Measurements from ENCODE around the gene SNAP23.

The SNAP23 gene

DNA sequence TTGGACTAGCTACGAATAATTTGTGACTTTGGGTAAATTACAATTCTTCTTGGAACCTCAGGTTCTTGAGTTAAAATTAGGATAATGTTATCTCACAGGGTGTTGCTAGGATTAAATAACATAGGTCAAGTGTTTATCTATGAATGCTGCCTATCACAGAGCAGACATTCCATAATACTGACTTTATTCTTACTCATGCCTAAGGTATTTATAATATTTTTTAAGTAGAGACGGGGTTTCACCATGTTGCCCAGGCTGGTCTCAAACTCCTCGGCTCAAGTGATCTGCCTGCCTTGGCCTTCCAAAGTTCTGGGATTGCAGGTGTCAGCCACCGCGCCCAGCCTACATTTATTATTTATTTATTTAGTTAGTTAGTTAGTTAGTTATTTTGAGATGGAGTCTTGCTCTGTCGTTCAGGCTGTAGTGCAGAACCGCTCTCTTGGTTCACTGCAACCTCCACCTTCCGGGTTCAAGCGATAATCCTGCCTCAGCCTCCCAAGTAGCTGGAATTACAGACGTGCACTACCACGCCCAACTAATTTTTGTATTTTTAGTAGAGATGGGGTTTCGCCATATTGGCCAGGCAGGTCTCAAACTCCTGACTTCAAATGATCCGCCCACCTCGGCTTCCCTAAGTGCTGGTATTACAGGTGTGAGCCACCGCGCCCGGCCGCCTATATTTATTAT is 3.8 kb upstream of the SNAP23 start:
- peak overlapping the region; percentile 97 for H3K4me3 ChIP-seq (ENCODE audit: low read depth, low read length)
- DNase-seq (ENCODE audit: low read depth) = no peak

DNA sequence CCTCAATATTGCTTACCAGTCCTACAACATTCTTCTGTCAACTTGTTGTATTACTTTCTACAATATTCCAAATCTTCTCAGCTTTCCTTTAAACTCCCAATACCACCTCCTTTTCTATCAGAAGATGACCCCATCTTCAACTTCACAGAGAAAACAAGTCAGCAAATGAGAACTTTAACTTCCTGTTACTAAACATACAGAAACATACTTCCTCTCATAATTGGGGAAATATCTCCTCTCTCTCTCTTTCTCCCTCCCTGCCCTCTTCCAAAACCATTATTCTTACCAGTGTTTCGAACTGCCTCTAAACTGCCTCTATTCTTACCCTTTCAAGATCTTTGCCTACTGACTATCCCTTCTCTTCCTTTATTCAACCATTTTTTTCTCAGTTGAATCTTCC is 1.8 kb upstream of the SNAP23 start:
- DNase-seq (ENCODE audit: low read depth) = no peak
- H3K4me3 ChIP-seq (ENCODE audit: low read depth, low read length) = no peak overlapping the region

GRCh38 chr15:42494998-42495360 is 455 bp upstream of the SNAP23 start:
- DNase-seq (ENCODE audit: low read depth) = peak; percentile 27
- peak overlapping the region; percentile 83 for H3K4me3 ChIP-seq (ENCODE audit: low read depth, low read length)

GRCh38 chr15:42498212-42499068 is 3.0 kb downstream of the SNAP23 start:
- no peak overlapping the region for H3K4me3 ChIP-seq (ENCODE audit: low read depth, low read length)
- no peak for DNase-seq (ENCODE audit: low read depth)

DNA sequence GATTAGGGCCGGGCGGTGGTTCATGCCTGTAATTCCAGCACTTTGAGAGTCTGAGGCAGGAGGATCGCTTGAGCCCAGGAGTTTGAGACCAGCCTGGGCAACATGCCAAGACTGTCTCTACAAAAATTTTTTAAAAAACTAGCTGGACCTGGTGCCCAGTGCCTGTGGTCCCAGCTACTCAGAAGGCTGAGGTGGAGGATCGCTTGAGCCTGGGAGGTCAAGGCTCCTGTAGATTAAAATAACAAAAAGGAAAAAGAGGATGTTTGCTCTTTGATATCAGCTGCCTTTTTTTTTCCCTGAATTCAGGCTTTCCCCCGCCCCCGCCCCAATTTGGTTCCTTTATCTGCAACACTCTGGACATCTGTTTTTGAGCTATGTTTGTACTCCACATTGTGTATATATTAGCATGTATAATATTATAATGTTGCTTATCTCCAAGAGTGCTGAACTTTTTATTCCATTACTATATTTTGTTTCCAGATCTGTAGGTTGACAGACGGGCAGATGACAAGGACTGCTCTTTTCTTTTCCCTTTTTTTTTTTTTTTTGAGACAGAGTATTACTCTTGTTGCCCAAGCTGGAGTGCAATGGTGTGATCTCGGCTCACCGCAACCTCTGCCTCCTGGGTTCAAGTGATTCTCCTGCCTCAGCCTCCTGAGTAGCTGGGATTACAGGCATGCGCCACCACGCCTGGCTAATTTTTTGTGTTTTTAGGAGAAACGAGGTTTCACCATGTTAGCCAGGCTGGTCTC is 4.6 kb downstream of the SNAP23 start:
- no peak overlapping the region for H3K4me3 ChIP-seq (ENCODE audit: low read depth, low read length)
- DNase-seq (ENCODE audit: low read depth) = no peak

GRCh38 chr15:42502477-42502876 is 7.0 kb downstream of the SNAP23 start:
- no peak for DNase-seq (ENCODE audit: low read depth)
- H3K4me3 ChIP-seq (ENCODE audit: low read depth, low read length) = no peak overlapping the region

GRCh38 chr15:42503825-42504224 is 8.4 kb downstream of the SNAP23 start:
- no peak overlapping the region for H3K4me3 ChIP-seq (ENCODE audit: low read depth, low read length)
- DNase-seq (ENCODE audit: low read depth) = no peak

- no peak for DNase-seq (ENCODE audit: low read depth)
Observed at GRCh38 chr15:42504631-42505030, 9.2 kb downstream of the SNAP23 start.

DNA sequence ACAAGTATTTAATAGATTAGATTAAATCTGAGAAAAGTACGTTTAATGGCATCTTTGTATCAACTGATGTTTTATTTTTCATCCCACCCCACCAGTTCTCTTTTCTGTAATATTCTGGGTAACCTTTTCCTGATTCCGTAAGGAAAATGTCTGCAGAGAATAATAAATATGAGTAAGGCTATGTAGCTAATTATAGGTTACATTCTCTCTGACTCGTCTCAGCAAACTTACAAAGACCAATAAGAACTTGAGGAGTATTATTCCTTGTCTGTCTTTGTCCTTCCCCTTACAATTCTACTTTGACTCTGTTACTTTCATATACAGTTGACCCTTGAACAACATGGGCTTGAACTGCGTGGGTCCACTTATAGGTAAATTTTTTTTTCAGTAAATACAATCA is 12.1 kb downstream of the SNAP23 start:
- H3K4me3 ChIP-seq (ENCODE audit: low read depth, low read length) = no peak overlapping the region

More at GRCh38 chr15:42504631-42505030, 9.2 kb downstream of the SNAP23 start:
- H3K4me3 ChIP-seq (ENCODE audit: low read depth, low read length) = no peak overlapping the region

DNA sequence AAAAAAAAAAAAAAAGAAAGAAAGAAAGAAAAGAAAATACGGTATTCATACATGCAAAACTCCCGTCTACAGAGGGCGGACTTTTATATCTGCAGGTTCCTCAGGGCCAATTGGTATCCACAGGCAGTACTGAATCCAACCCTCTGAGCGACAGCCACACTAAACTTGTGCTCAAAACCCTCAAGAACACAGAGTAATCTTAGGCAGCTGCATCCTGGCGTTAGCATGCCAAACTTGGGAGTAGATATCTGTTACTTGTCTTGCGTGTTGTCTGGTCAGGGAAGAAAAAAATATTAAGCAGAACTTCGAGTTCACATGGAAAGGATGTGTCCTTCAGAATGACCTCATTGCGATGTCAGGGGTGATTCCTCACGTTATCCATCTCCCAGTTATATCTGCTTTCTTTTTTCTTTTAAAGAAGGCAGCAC is 12.8 kb downstream of the SNAP23 start:
- no peak for DNase-seq (ENCODE audit: low read depth)
- H3K4me3 ChIP-seq (ENCODE audit: low read depth, low read length) = no peak overlapping the region

More for the DNA sequence above, 12.1 kb downstream of the SNAP23 start:
- no peak for DNase-seq (ENCODE audit: low read depth)

DNA sequence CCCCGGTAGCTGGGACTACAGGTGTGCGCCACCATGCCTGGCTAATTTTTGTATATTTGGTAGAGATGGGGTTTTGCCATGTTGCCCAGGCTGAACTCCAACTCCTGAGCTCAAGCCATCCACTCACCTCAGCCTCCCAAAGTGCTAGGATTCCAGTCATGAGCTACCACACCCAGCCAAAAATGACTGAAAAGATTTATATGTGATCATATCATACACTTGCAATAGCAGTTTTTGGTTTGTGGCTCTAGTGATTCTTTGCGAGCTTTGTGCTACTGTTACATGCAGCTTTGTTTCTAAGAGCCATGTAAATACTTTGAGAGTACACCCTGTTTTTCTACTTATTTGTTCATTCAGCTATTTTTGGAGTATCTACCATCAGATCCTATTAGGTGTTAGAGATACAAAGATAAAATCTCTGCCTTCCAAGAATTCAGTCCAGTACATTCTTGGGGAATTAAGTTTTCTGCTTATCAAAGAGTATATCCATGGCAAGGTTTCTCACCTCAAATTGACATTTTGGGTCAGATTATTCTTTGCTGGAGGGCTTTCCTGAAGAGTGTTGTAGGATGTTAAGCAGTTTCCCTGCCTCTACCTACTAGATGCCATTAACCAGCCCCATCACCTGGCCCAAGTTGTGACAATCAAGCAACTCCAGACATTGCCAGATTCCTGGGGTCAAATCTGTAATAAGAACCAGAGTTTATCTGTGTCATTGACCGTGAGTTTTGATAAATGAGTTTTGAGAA is 15.0 kb downstream of the SNAP23 start:
- H3K4me3 ChIP-seq (ENCODE audit: low read depth, low read length) = no peak overlapping the region

DNA sequence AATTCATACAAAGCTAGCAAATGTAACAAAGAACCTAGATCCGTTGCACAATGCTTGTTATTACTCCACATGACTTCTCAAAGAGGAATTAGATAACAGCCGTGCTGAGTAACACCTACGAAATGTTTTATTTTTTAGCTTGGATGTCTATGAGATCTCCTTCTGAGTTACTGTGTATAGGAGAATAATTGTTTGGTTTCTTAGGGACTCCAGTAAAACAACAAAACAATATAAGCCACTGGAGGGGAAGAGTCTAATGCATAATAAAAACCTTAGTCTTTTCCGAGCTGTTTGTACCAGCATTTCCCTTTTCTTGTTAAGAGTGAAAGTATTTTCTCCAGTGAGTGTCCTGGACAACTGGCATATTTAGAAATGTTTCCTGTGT is 15.6 kb downstream of the SNAP23 start:
- DNase-seq (ENCODE audit: low read depth) = no peak

More for the DNA sequence above, 15.0 kb downstream of the SNAP23 start:
- DNase-seq (ENCODE audit: low read depth) = no peak

DNA sequence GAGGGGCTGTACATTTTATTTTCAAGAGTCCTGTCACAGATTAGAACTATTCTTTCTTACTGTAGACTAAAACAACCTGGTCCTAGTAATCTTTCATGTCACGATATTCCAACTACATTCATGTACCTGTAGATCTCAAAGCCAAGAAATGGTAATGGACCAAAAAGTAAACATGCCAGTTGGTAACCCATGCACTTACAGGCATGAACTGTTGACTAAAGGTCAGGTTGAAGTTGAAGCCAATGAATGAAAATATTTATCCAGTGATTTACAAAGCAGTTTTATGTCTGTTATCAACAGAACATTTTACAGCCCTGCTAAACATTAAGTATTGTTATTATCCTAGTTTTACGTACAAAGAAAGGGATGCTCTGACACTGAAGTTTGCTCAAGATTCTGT is 27.9 kb downstream of the SNAP23 start:
- DNase-seq (ENCODE audit: low read depth) = no peak
- no peak overlapping the region for H3K4me3 ChIP-seq (ENCODE audit: low read depth, low read length)

More for the DNA sequence above, 15.6 kb downstream of the SNAP23 start:
- no peak overlapping the region for H3K4me3 ChIP-seq (ENCODE audit: low read depth, low read length)

DNA sequence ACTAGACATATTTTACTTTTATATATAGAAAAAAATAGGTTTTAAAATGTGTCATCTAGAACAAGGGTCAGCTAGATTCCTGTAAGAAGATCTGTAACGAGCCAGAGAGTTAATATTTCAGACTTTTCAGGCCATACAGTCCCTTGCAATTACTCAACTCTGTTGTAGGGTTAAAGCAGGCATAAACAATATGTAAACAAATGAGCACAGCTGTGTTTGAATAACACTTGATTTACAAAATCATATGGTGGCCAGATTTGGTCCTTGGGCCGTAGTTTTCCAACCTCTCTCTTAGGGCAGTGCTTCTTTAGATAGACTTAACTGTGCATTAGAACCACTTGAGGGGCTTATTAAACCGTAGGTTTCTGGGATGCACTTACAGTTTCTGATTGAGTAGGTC is 33.5 kb downstream of the SNAP23 start:
- no peak overlapping the region for H3K4me3 ChIP-seq (ENCODE audit: low read depth, low read length)
- DNase-seq (ENCODE audit: low read depth) = no peak

DNA sequence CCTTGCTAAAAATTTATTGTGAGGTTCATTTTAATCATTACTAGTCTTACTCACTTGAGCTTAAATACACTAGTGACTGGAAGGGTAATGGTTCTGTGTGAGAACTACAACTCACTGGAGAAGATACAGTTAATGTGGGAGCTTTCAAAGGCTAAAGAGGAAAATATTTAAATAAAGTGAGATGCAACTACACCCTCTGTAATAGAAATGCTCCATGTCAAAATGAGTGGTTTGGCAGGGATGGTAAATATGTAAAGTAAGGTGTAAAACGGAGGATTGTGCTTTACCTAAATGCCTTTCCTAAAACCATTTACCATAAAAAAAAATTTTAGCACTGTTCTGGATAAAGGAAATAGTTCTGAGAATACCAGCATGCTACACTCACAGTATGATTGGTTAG is 37.8 kb downstream of the SNAP23 start:
- DNase-seq (ENCODE audit: low read depth) = no peak
- H3K4me3 ChIP-seq (ENCODE audit: low read depth, low read length) = no peak overlapping the region

GRCh38 chr15:42544853-42545629 is 49.6 kb downstream of the SNAP23 start:
- no peak for DNase-seq (ENCODE audit: low read depth)
- H3K4me3 ChIP-seq (ENCODE audit: low read depth, low read length) = no peak overlapping the region

DNA sequence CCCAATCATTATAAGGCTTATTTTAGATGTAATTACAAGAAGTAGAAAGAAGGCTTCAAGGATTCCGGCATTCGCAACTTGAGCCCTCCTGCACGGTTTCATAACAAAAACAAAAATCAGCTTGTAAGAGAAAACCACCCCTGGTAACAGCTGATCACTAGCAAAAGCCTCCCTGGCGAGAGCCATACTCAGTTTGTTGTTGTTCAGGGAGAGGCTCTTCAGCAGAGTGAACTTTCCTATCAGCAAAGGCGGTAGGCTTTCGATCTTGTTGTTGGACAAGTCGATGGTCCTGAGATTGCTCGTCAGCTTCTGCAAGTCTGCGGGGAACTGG is 52.4 kb downstream of the SNAP23 start:
- H3K4me3 ChIP-seq (ENCODE audit: low read depth, low read length) = peak overlapping the region; percentile 95
- DNase-seq (ENCODE audit: low read depth) = peak; percentile 18

GRCh38 chr15:42548249-42549031 is 53.0 kb downstream of the SNAP23 start, which contains the start of the genes HAUS2 and LRRC57:
HAUS2 (plus strand) TSS chr15:42548838; CDS start chr15:42548873, 35 bp downstream.
LRRC57 (minus strand) TSS chr15:42548793; CDS start chr15:42548434, 359 bp downstream.
- DNase-seq (ENCODE audit: low read depth) = peak; percentile 35
- H3K4me3 ChIP-seq (ENCODE audit: low read depth, low read length) = peak within 1 kb of the TSS; percentile 95

Measured in skeletal muscle cell (primary cell).